ENCODE results near the gene GALNS.

DNA sequence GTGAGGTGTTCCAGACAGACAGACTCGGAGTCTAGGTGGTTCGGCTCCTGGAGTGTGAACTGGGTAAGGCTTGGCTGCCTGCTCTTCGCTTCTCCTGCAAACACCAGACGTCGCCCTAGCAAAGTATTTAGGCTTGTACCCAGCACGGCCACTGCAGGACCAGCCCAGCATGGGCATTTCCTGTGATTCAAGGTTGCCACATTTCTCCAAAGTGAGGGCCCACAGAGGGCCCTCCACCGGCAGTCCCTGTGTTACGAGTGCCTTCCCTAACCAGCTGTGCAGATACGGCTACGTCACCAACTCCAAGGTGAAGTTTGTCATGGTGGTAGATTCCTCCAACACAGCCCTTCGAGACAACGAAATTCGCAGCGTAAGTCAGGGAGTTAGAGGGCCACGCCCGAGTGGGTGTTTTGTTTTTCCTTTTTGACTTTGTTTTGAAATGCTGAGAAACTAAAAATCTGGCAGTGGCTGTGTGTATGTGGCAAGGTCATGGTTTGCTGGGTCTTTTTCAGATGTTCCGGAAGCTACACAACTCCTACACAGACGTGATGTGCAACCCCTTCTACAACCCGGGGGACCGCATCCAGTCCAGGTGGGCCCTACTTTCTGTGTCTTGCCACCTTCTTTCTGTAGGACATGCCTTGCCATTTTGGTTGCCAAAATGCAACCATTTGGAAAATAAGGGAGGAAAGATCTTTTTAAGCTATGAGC lies 2.8 kb upstream of the GALNS start:
- no peak for TF ChIP-seq POLR2A (IDR thresholded peaks at IDR 0.05; ENCODE audit: low read depth, low read length)
- TF ChIP-seq, protein P1, sequence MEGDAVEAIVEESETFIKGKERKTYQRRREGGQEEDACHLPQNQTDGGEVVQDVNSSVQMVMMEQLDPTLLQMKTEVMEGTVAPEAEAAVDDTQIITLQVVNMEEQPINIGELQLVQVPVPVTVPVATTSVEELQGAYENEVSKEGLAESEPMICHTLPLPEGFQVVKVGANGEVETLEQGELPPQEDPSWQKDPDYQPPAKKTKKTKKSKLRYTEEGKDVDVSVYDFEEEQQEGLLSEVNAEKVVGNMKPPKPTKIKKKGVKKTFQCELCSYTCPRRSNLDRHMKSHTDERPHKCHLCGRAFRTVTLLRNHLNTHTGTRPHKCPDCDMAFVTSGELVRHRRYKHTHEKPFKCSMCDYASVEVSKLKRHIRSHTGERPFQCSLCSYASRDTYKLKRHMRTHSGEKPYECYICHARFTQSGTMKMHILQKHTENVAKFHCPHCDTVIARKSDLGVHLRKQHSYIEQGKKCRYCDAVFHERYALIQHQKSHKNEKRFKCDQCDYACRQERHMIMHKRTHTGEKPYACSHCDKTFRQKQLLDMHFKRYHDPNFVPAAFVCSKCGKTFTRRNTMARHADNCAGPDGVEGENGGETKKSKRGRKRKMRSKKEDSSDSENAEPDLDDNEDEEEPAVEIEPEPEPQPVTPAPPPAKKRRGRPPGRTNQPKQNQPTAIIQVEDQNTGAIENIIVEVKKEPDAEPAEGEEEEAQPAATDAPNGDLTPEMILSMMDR (conservative IDR thresholded peaks at IDR 0.05; ENCODE audit: low read depth, low read length) = no peak
- TF ChIP-seq RAD21 (IDR thresholded peaks at IDR 0.05; ENCODE audit: low read length) = no peak
- TF ChIP-seq BHLHE40 (IDR thresholded peaks at IDR 0.05; ENCODE audit: low read depth, low read length) = no peak
- no peak for TF ChIP-seq MXI1 (IDR thresholded peaks at IDR 0.05; ENCODE audit: borderline replicate concordance, low read depth, low read length)
- no peak for TF ChIP-seq RCOR1 (IDR thresholded peaks at IDR 0.05; ENCODE audit: insufficient replicate concordance, low read length)
- no peak for TF ChIP-seq FOS (IDR thresholded peaks at IDR 0.05; ENCODE audit: low read depth, low read length)
- no peak for TF ChIP-seq MAZ (IDR thresholded peaks at IDR 0.05; ENCODE audit: borderline replicate concordance, low read depth, low read length)
- TF ChIP-seq MAFK (IDR thresholded peaks at IDR 0.05; ENCODE audit: low read depth, low read length) = no peak
- no peak for TF ChIP-seq RFX5 (IDR thresholded peaks at IDR 0.05; ENCODE audit: low read depth, low read length)
- TF ChIP-seq CEBPB (IDR thresholded peaks at IDR 0.05; ENCODE audit: low read depth, low read length) = no peak

Data from IMR-90 (cell line).